Measurements from ENCODE around the gene BMP5. TPM values are rescaled to one million over a fixed set of nuclear protein-coding genes. Genes with fewer than 3 reads are reported as not detected.

The BMP5 gene
- total and polyA plus RNA-seq, 4 donors = 2.8 to 34.5 (median 7.2) TPM

DNA sequence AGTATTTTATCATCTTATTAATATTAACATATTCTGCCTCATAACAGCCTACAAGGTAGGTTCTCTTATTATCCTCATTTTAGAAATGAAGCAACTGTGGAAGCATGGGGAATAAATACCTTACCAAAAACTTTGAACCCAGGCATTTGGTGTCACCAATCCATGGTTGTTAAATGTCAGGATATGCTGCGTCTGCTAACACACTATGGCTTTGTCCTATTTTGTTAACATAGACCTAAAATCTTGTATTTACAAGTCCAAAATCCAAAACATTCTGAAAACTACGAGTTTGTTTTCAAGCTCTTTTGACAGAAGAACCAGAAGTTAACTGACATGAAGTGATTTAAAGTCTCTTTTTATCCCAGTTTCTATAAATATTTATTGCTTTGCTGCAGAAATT, 53.4 kb downstream of the BMP5 start:
- no peak for DNase-seq (ENCODE audit: low read depth in 4 of 6, low spot score in 6 of 6)
- H3K27me3 ChIP-seq (ENCODE audit: control insufficient read depth, insufficient read depth, low read length) = no peaks in the 10 kb centered on the region
- no peaks in the 10 kb centered on the region for H3K9me3 ChIP-seq (ENCODE audit: control insufficient read depth, insufficient read depth, low read length)
- no peak overlapping the region for H3K27ac ChIP-seq (ENCODE audit: low read depth, low read length)
- no CpG with 5 or more reads among the region's 2 CpGs for WGBS (ENCODE audit: insufficient coverage)
- H3K4me1 ChIP-seq (ENCODE audit: control insufficient read depth, insufficient read depth, low read length) = no peaks in the 10 kb centered on the region
- H3K4me3 ChIP-seq (ENCODE audit: low read depth, low read length) = no peak overlapping the region
- H3K36me3 ChIP-seq (ENCODE audit: control insufficient read depth, insufficient read depth, low read length) = no peaks in the 10 kb centered on the region

DNA sequence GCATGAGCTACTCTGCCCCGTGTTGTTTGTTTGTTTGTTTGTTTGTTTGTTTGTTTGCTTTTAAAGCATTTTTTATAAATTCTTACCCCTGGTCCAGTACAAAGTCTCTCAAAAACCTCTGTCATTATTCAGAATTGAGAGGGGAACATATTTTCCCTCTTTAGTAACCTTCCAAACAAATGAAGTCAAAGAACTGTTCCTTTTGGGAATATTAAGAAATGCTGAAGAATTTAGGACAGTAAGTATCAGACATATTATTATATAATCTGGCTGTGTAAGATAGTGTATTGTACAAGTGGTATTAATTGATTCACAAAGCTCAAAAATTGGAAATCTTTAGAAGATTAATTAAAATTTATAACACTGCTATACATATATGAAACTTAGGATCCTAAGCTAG, 54.7 kb downstream of the BMP5 start:
- no CpG with 5 or more reads among the region's 1 CpG for WGBS (ENCODE audit: insufficient coverage)

DNA sequence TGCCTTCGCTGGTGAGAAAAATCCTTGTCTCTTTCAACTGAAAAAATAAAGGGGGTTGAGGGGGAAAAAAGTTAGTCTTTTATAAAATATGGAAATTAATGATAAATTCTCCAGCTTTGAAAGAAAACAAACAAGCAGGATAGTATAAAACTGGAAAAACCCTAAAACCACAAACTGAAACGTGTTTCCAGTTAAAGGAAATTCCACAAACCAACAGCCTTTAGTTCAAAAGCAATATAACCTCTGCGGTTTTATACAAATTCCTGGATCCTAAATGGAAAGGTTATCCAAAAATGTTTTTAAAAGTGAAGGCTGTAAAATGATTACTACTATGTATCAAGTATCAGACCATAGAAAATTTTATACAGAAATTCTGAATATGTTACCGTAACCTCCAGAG, 55.6 kb downstream of the BMP5 start:
- H3K4me3 ChIP-seq (ENCODE audit: low read depth, low read length) = no peak overlapping the region
- H3K4me1 ChIP-seq (ENCODE audit: control insufficient read depth, insufficient read depth, low read length) = no peaks in the 10 kb centered on the region
- WGBS (ENCODE audit: insufficient coverage) = no CpG with 5 or more reads among the region's 4 CpGs
- H3K27ac ChIP-seq (ENCODE audit: low read depth, low read length) = no peak overlapping the region
- H3K9me3 ChIP-seq (ENCODE audit: control insufficient read depth, insufficient read depth, low read length) = no peaks in the 10 kb centered on the region
- no peaks in the 10 kb centered on the region for H3K36me3 ChIP-seq (ENCODE audit: control insufficient read depth, insufficient read depth, low read length)
- no peaks in the 10 kb centered on the region for H3K27me3 ChIP-seq (ENCODE audit: control insufficient read depth, insufficient read depth, low read length)
- DNase-seq (ENCODE audit: low read depth in 4 of 6, low spot score in 6 of 6) = no peak

More for the DNA sequence above, 54.7 kb downstream of the BMP5 start:
- no peaks in the 10 kb centered on the region for H3K36me3 ChIP-seq (ENCODE audit: control insufficient read depth, insufficient read depth, low read length)
- no peaks in the 10 kb centered on the region for H3K27me3 ChIP-seq (ENCODE audit: control insufficient read depth, insufficient read depth, low read length)
- H3K4me1 ChIP-seq (ENCODE audit: control insufficient read depth, insufficient read depth, low read length) = no peaks in the 10 kb centered on the region
- no peaks in the 10 kb centered on the region for H3K9me3 ChIP-seq (ENCODE audit: control insufficient read depth, insufficient read depth, low read length)
- no peak overlapping the region for H3K4me3 ChIP-seq (ENCODE audit: low read depth, low read length)
- no peak for DNase-seq (ENCODE audit: low read depth in 4 of 6, low spot score in 6 of 6)
- H3K27ac ChIP-seq (ENCODE audit: low read depth, low read length) = no peak overlapping the region

DNA sequence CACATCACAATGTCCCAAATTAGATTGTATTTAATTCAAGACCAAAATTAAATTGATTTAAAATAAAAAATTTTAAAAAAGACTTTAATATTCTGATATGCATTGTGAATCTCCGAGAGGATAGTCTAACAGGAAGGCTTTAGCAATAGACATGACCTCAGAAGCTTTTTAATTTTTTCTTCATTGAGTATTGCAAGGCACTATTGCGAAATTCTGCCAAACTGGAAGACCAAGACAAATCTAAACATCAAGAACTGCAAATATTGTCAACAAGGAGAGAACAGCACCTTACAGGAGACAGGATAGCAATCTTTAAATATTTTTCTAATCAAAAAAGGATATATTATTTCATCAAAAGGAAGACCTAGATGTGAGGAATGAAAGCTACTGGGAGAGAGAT, 56.9 kb downstream of the BMP5 start:
- no peaks in the 10 kb centered on the region for H3K9me3 ChIP-seq (ENCODE audit: control insufficient read depth, insufficient read depth, low read length)
- no CpG with 5 or more reads among the region's 2 CpGs for WGBS (ENCODE audit: insufficient coverage)
- H3K27ac ChIP-seq (ENCODE audit: low read depth, low read length) = no peak overlapping the region
- H3K4me3 ChIP-seq (ENCODE audit: low read depth, low read length) = no peak overlapping the region
- no peak for DNase-seq (ENCODE audit: low read depth in 4 of 6, low spot score in 6 of 6)
- no peaks in the 10 kb centered on the region for H3K27me3 ChIP-seq (ENCODE audit: control insufficient read depth, insufficient read depth, low read length)
- H3K4me1 ChIP-seq (ENCODE audit: control insufficient read depth, insufficient read depth, low read length) = no peaks in the 10 kb centered on the region
- H3K36me3 ChIP-seq (ENCODE audit: control insufficient read depth, insufficient read depth, low read length) = no peaks in the 10 kb centered on the region

DNA sequence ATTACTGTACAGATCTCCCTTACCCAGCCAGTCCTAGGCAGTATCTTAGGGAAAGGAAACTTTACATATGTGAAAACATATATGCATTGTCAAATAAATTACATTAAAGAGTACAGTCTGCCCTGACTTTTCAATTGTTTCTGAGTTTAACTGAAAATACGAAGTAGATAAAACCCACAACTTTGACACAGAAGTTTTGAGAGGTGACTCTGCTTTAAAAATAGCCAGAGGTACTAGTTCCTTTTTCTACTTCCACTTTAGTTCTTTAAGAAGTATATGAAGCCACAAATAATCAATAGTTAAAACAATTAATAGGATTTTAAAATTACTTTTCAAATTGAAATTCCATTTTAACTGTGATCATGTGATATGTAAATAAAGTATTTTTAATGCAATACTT, 62.9 kb downstream of the BMP5 start:
- H3K9me3 ChIP-seq (ENCODE audit: control insufficient read depth, insufficient read depth, low read length) = no peaks in the 10 kb centered on the region
- no peak overlapping the region for H3K4me3 ChIP-seq (ENCODE audit: low read depth, low read length)
- H3K27me3 ChIP-seq (ENCODE audit: control insufficient read depth, insufficient read depth, low read length) = no peaks in the 10 kb centered on the region
- H3K36me3 ChIP-seq (ENCODE audit: control insufficient read depth, insufficient read depth, low read length) = no peaks in the 10 kb centered on the region
- no peak for DNase-seq (ENCODE audit: low read depth in 4 of 6, low spot score in 6 of 6)
- WGBS (ENCODE audit: insufficient coverage) = no CpG with 5 or more reads among the region's 1 CpG
- no peaks in the 10 kb centered on the region for H3K4me1 ChIP-seq (ENCODE audit: control insufficient read depth, insufficient read depth, low read length)
- no peak overlapping the region for H3K27ac ChIP-seq (ENCODE audit: low read depth, low read length)

DNA sequence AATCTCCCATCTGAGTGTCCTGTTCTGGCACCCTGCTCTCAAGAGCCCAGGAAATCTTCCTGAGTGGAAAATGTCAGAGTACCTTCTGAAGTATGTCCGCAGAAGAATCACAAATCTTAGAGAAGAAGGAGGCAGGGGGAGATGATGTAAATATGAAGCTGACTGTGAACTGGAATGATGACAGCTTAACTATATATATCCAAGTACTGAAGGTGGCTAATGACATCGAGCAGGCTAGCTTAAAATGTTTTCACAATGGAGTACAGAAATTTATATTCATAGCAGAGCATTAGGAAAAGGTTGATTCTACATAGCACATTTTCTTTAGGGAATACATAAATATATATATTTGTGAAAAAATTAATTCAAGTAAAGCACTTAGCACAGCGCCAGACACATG, 64.3 kb downstream of the BMP5 start:
- Histone ChIP-seq H3K27me3 (ENCODE audit: control insufficient read depth, insufficient read depth, low read length) (no peaks in the 10 kb centered on the region), H3K36me3 (ENCODE audit: control insufficient read depth, insufficient read depth, low read length) (no peaks in the 10 kb centered on the region), H3K27ac (ENCODE audit: low read depth, low read length) (no peak overlapping the region), H3K4me1 (ENCODE audit: control insufficient read depth, insufficient read depth, low read length) (no peaks in the 10 kb centered on the region), H3K4me3 (ENCODE audit: low read depth, low read length) (no peak overlapping the region), H3K9me3 (ENCODE audit: control insufficient read depth, insufficient read depth, low read length) (no peaks in the 10 kb centered on the region)
- no CpG with 5 or more reads among the region's 3 CpGs for WGBS (ENCODE audit: insufficient coverage)
- DNase-seq (ENCODE audit: low read depth in 4 of 6, low spot score in 6 of 6) = no peak

DNA sequence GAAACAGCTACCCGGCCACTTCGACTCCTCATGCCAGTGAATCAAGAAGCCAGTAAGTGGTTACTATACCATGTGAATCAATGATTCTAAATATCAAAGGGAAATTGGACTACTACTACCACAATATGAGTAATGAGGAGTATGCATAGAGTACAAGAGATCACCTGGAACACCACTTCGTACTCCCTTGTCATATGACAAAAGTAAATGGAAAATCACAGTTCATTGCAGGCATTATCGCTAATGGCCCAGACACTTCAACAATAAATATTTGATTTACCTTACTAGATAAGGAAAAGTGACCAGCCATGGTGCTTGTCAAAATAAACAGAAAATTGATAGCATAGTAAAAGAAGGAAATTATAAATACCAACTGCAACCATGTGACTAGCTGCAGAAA, 73.1 kb downstream of the BMP5 start:
- WGBS (ENCODE audit: insufficient coverage) = no CpG with 5 or more reads among the region's 4 CpGs
- H3K36me3 ChIP-seq (ENCODE audit: control insufficient read depth, insufficient read depth, low read length) = no peaks in the 10 kb centered on the region
- peaks cover 3% of the 10 kb centered on the region for H3K9me3 ChIP-seq (ENCODE audit: control insufficient read depth, insufficient read depth, low read length)
- H3K27ac ChIP-seq (ENCODE audit: low read depth, low read length) = no peak overlapping the region
- no peak for DNase-seq (ENCODE audit: low read depth in 4 of 6, low spot score in 6 of 6)
- H3K4me1 ChIP-seq (ENCODE audit: control insufficient read depth, insufficient read depth, low read length) = no peaks in the 10 kb centered on the region
- H3K27me3 ChIP-seq (ENCODE audit: control insufficient read depth, insufficient read depth, low read length) = no peaks in the 10 kb centered on the region
- H3K4me3 ChIP-seq (ENCODE audit: low read depth, low read length) = no peak overlapping the region

DNA sequence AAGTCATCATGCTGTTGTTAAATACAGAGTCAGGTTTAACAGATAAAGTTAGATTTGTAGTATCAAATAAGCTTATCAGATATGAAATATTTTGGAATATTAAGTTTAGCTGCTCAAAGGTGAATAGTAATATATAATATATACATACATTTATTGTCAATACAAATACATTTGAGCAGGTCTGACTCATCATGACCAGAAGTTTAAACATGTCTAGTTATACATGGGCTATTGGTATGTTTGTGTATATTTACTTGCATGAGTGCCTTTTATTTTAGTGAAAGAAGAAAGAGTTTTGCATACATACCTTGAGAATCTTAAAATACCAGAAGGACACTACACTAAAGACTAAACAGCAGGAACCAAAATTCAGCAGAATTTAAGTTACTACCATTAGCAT, 76.8 kb downstream of the BMP5 start:
- Histone ChIP-seq H3K27ac (ENCODE audit: low read depth, low read length) (no peak overlapping the region), H3K27me3 (ENCODE audit: control insufficient read depth, insufficient read depth, low read length) (no peaks in the 10 kb centered on the region), H3K9me3 (ENCODE audit: control insufficient read depth, insufficient read depth, low read length) (no peaks in the 10 kb centered on the region), H3K36me3 (ENCODE audit: control insufficient read depth, insufficient read depth, low read length) (no peaks in the 10 kb centered on the region), H3K4me1 (ENCODE audit: control insufficient read depth, insufficient read depth, low read length) (no peaks in the 10 kb centered on the region), H3K4me3 (ENCODE audit: low read depth, low read length) (no peak overlapping the region)
- DNase-seq (ENCODE audit: low read depth in 4 of 6, low spot score in 6 of 6) = no peak

DNA sequence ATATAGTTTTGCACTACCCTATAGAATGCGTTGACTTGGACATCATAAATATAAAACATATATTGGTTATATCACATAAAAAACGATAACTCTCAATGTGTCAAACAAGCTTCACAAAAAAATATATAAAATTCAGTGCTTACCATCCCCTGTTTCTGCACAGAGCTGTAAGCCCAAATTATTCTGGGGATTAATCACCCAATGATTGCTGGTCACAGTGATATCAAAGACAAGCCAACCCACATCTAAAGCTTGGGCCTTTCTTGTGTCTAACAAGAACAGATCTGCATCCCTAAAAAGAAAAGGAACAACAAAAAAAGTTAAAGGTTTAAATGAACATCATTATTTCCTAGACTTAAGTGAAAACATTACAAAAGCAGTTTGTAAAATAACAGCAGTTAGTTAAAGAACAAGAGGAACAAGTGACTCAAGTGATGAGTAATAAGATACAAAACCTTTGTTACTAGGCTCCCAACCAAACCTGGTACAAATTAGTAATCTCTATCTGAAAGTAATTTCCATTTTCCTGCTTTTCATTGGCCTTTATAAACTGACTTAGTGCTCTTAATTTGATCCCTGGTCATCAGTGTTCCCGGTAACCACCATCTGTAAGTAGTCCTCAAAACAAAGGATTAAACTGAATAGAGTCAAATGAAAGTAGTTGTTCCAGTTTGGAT, 81.1 kb downstream of the BMP5 start:
- no CpG with 5 or more reads among the region's 3 CpGs for WGBS (ENCODE audit: insufficient coverage)
- Histone ChIP-seq H3K36me3 (ENCODE audit: control insufficient read depth, insufficient read depth, low read length) (no peaks in the 10 kb centered on the region), H3K4me3 (ENCODE audit: low read depth, low read length) (no peak overlapping the region)

DNA sequence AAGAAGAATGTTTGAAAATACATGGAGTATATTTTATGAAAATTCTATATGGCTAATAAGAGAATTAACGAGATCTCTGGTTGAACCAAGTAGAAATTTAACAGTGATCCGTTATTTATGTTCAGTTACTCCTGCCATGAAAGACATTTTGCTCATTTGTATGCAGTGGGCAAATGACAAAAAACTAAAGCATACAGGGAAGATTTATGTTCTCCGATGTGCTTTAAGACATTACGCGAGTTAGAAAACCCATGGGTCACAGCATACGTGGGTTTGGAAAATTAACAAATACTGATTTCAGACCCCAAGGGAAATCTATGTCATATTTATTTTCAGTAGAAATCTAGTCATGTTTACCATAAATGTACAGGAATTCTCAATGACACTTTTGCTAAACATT, 90.1 kb downstream of the BMP5 start:
- 33% methylated on average over 3 of the region's 6 CpGs for WGBS (ENCODE audit: insufficient coverage)

More for the DNA sequence above, 81.1 kb downstream of the BMP5 start:
- no peaks in the 10 kb centered on the region for H3K9me3 ChIP-seq (ENCODE audit: control insufficient read depth, insufficient read depth, low read length)
- no peaks in the 10 kb centered on the region for H3K27me3 ChIP-seq (ENCODE audit: control insufficient read depth, insufficient read depth, low read length)
- no peaks in the 10 kb centered on the region for H3K4me1 ChIP-seq (ENCODE audit: control insufficient read depth, insufficient read depth, low read length)
- no peak overlapping the region for H3K27ac ChIP-seq (ENCODE audit: low read depth, low read length)
- DNase-seq (ENCODE audit: low read depth in 4 of 6, low spot score in 6 of 6) = no peak

More for the DNA sequence above, 90.1 kb downstream of the BMP5 start:
- no peaks in the 10 kb centered on the region for H3K9me3 ChIP-seq (ENCODE audit: control insufficient read depth, insufficient read depth, low read length)
- no peaks in the 10 kb centered on the region for H3K27me3 ChIP-seq (ENCODE audit: control insufficient read depth, insufficient read depth, low read length)
- no peak for DNase-seq (ENCODE audit: low read depth in 4 of 6, low spot score in 6 of 6)
- H3K36me3 ChIP-seq (ENCODE audit: control insufficient read depth, insufficient read depth, low read length) = no peaks in the 10 kb centered on the region
- H3K4me1 ChIP-seq (ENCODE audit: control insufficient read depth, insufficient read depth, low read length) = no peaks in the 10 kb centered on the region
- no peak overlapping the region for H3K27ac ChIP-seq (ENCODE audit: low read depth, low read length)
- no peak overlapping the region for H3K4me3 ChIP-seq (ENCODE audit: low read depth, low read length)
